HepG2 (cell line): ENCODE data around the gene TMEM120A. TPM values are rescaled to one million over a fixed set of nuclear protein-coding genes. Genes with fewer than 3 reads are reported as not detected.

Source experiments
- ATAC-seq: fragments of 200-7000 bp; cut with Tn5 transposase; 3 replicates; pipeline ENCODE4 v1.9.1; 2020; ENCODE audit warnings: mild to moderate bottlenecking, moderate library complexity
- BruUV-seq: library from RNA; stranded (reverse); fragments of 400-500 nt; replicated peaks from 2 replicates; lab custom pipeline; 2021; lab: Mats Ljungman, UMichigan
- CTCF ChIA-PET: fragments of 300-600 bp; formaldehyde crosslinking; extraction: SDS; loops from one replicate; lab custom pipeline; 2021; ENCODE audit warnings: low total read pairs, inconsistent platforms, low intra/inter-chr PET ratio; lab: Yijun Ruan, JAX
- POLR2A ChIA-PET: fragments of 350-600 bp; sonication (Branson Sonifier 250); formaldehyde crosslinking; loops from one replicate; lab custom pipeline; 2020; ENCODE audit warnings: antibody characterized with exemption, inconsistent platforms; lab: Yijun Ruan, JAX
- DNase-seq: peaks from one replicate; pipeline ENCODE4 v3.0.0-alpha.2; 2015; ENCODE audit warnings: low spot score
- FAIRE-seq: peaks from 3 replicates; lab custom pipeline; 2011; peaks lifted over from hg19 to GRCh38; lab: Jason Lieb, UNC
- H2AFZ ChIP-seq: one replicate; pipeline ENCODE4 v1.6.1; 2011; ENCODE audit warnings: low read length, inconsistent platforms
- H3K27ac ChIP-seq: fragments of 300-600 bp; 3 replicates; pipeline ENCODE4 v1.8.0; 2011; ENCODE audit warnings: mixed run types, mild to moderate bottlenecking, mixed read lengths, low read length, inconsistent platforms; ENCODE audit not compliant: insufficient read depth; ENCODE audit errors: extremely low read length
- H3K27me3 ChIP-seq, 2 experiments: fragments of 200-600 bp in 1 of 2; 2 replicates in 1 of 2; 3 replicates in 1 of 2; pipeline versions ENCODE4 v1.6.0 to v1.8.0; 2011; ENCODE audit warnings: low read length in 2 of 2, mild to moderate bottlenecking in 2 of 2, moderate library complexity in 2 of 2, inconsistent platforms in 1 of 2; ENCODE audit not compliant: insufficient read depth in 2 of 2, control insufficient read depth in 1 of 2
- H3K36me3 ChIP-seq, 2 experiments: fragments of 200-600 bp in 1 of 2; replicated peaks in 1 of 2; 2 replicates in 1 of 2; 3 replicates in 1 of 2; pipeline versions ENCODE4 v1.5.1 to v1.8.0; 2011; ENCODE audit warnings: low read length in 2 of 2, inconsistent platforms in 1 of 2; ENCODE audit not compliant: insufficient read depth in 2 of 2, control insufficient read depth in 1 of 2
- H3K4me1 ChIP-seq: 2 replicates; pipeline ENCODE4 v1.5.1; 2012; ENCODE audit warnings: low read length, inconsistent platforms; ENCODE audit not compliant: insufficient read depth
- H3K4me2 ChIP-seq: 2 replicates; pipeline ENCODE4 v1.6.0; 2011; ENCODE audit warnings: low read depth, low read length, inconsistent platforms
- H3K4me3 ChIP-seq, 3 experiments: fragments of 200-600 bp in 1 of 3; sonication (generic), shearing (Covaris generic) in 1 of 3; replicated peaks in 1 of 3; 2 replicates each; pipeline ENCODE4 v1.5.1; 2011 to 2016; ENCODE audit warnings: low read length in 3 of 3, inconsistent platforms in 2 of 3, low read depth in 2 of 3, mild to moderate bottlenecking in 2 of 3, control low read depth in 1 of 3, mixed read lengths in 1 of 3; ENCODE audit not compliant: insufficient read depth in 1 of 3
- H3K79me2 ChIP-seq: one replicate; pipeline ENCODE4 v1.6.1; 2011; ENCODE audit warnings: low read length, inconsistent platforms; ENCODE audit not compliant: insufficient read depth
- H3K9ac ChIP-seq: 2 replicates; pipeline ENCODE4 v1.6.0; 2011; ENCODE audit warnings: mild to moderate bottlenecking, low read depth, low read length, inconsistent platforms; ENCODE audit not compliant: insufficient read depth
- H3K9me3 ChIP-seq: 2 replicates; pipeline ENCODE4 v1.5.1; 2012; ENCODE audit warnings: mild to moderate bottlenecking, low read length
- H4K20me1 ChIP-seq: 2 replicates; pipeline ENCODE4 v1.6.0; 2011; ENCODE audit warnings: inconsistent platforms, mild to moderate bottlenecking, low read length, moderate library complexity; ENCODE audit not compliant: insufficient read depth
- ATF4 ChIP-seq, 2 experiments: fragments of 450-650 bp in 1 of 2; sonication (generic) in 1 of 2; formaldehyde crosslinking; IDR thresholded peaks; 2 replicates each; pipeline versions ENCODE4 v1.5.0 to v1.8.0; 2020 to 2022; ENCODE audit warnings: mild to moderate bottlenecking in 1 of 2, missing genetic modification reagents in 1 of 2
- ELF3 ChIP-seq: IDR thresholded peaks from 2 replicates; pipeline ENCODE4 v1.6.1; 2016; ENCODE audit warnings: missing genetic modification reagents, missing compliant biosample characterization
- FOXK2 ChIP-seq: fragments of 450-650 bp; IDR thresholded peaks from 2 replicates; pipeline ENCODE4 v1.6.1; 2016
- ISX ChIP-seq: sonication (generic); formaldehyde crosslinking; conservative IDR thresholded peaks from 2 replicates; pipeline ENCODE4 v1.5.0; 2020; ENCODE audit warnings: missing genetic modification reagents
- JDP2 ChIP-seq: sonication (generic); formaldehyde crosslinking; IDR thresholded peaks from 2 replicates; pipeline ENCODE4 v1.8.1; 2022; ENCODE audit warnings: missing genetic modification reagents, borderline replicate concordance
- KMT2B ChIP-seq: IDR thresholded peaks from 2 replicates; pipeline ENCODE4 v1.6.1; 2016; ENCODE audit warnings: missing genetic modification reagents, missing compliant biosample characterization
- PLRG1 ChIP-seq: fragments of 450-650 bp; conservative IDR thresholded peaks from 2 replicates; pipeline ENCODE4 v1.6.1; 2016
- TEF ChIP-seq: sonication (generic); formaldehyde crosslinking; IDR thresholded peaks from 2 replicates; pipeline ENCODE4 v1.5.0; 2020; ENCODE audit warnings: missing genetic modification reagents
- ZNF121 ChIP-seq: sonication (generic); formaldehyde crosslinking; IDR thresholded peaks from 2 replicates; pipeline ENCODE4 v1.5.0; 2020; ENCODE audit warnings: mild to moderate bottlenecking, missing genetic modification reagents
- ZNF383 ChIP-seq: sonication (generic); formaldehyde crosslinking; IDR thresholded peaks from 2 replicates; pipeline ENCODE4 v1.4.0; 2020; ENCODE audit warnings: missing genetic modification reagents, mild to moderate bottlenecking, borderline replicate concordance
- WGBS: methylation state at CpG from one replicate; pipeline ENCODE4 v1.1.6; 2017; ENCODE audit warnings: low lambda C conversion rate; 5-methylcytosine and 5-hydroxymethylcytosine counted together
- in situ Hi-C: cut with HindIII; loops from 2 replicates; pipeline ENCODE4 v1.10.0; 2017; ENCODE audit warnings: low pct_unique_long_range_greater_than_20kb; ENCODE audit not compliant: extremely low pct_ligation_motif_present
- intact Hi-C: fragments of 100-400 bp; cut with micrococcal nuclease; formaldehyde crosslinking; loops from one replicate; pipeline ENCODE4 v1.10.0; 2022; ENCODE audit not compliant: unreplicated experiment
- polyA plus RNA-seq, 8 experiments: library from polyadenylated mRNA; depleted of rRNA in 3 of 8; stranded (reverse) in 7 of 8; unstranded in 1 of 8; fragments of >200 nt; fragmentation: Illumina TruSeq in 4 of 8; extraction: Trizol in 4 of 8; gene quantifications; 2 replicates each; pipeline versions ENCODE4 v1.2.1 to v1.2.3, GENCODE V29; 2011 to 2016; ENCODE audit warnings: low read depth in 4 of 8, missing spikeins in 1 of 8, mixed read lengths in 1 of 8; ENCODE audit not compliant: insufficient read depth in 1 of 8
- total RNA-seq, 5 experiments: library from RNA; depleted of rRNA; stranded (reverse); fragments of >200 nt; fragmentation: Illumina TruSeq; extraction: Trizol; gene quantifications; 2 replicates each; pipeline ENCODE4 v1.2.3, GENCODE V29; 2016; ENCODE audit warnings: low read depth in 1 of 5
- TF ChIP-seq, protein P1 (sequence below): fragments of 450-650 bp; IDR thresholded peaks from 2 replicates; pipeline ENCODE4 v1.6.1; 2016
- TF ChIP-seq, protein P2 (sequence below), 2 experiments: fragments of 450-650 bp in 1 of 2; sonication (generic) in 1 of 2; formaldehyde crosslinking in 1 of 2; IDR thresholded peaks; 2 replicates each; pipeline versions ENCODE4 v1.6.1 to v1.8.0; 2016 to 2022; ENCODE audit warnings: antibody characterized with exemption in 1 of 2, mild to moderate bottlenecking in 1 of 2, missing genetic modification reagents in 1 of 2

The TMEM120A gene
- total and polyA plus RNA-seq, 2 of the 13 experiments (the other 11 are each of a cell fraction or from before 2014, with no cell fraction given): 40.3 to 102 TPM

- 88% methylated on average over 6 of the region's 6 CpGs for WGBS
- ATAC-seq: no peak
- H3K27ac ChIP-seq: peak overlapping the region; percentile 28
- DNase-seq: no peak
- peaks cover 28 to 82% of the 10 kb centered on the region in 2 experiments for H3K36me3 ChIP-seq
- CTCF ChIA-PET: no interaction called here
- H3K4me2 ChIP-seq: no peak overlapping the region
- in situ Hi-C loops (loop anchor here (5.0 kb wide), 1 partner anchor 83 kb away; the partner anchor contains the start of gene RHBDD2), intact Hi-C loops (loop anchor here (5.0 kb wide), 1 partner anchor 38 kb away; no protein-coding TSS in a partner anchor)
- H4K20me1 ChIP-seq: peaks cover 61% of the 10 kb centered on the region
- H3K4me1 ChIP-seq: peaks cover 82% of the 10 kb centered on the region
- H3K79me2 ChIP-seq: peaks cover 69% of the 10 kb centered on the region
- H2AFZ ChIP-seq: no peak overlapping the region
- no peak overlapping the region for H3K4me3 ChIP-seq
- no peak overlapping the region for H3K9ac ChIP-seq
- H3K27me3 ChIP-seq: no peaks in the 10 kb centered on the region
- BruUV-seq: no TSS peak
- FAIRE-seq: no peak
- no peaks in the 10 kb centered on the region for H3K9me3 ChIP-seq
- POLR2A ChIA-PET: interaction anchor here (0.8 to 2.6 kb wide), 2 partner anchors 40 to 44 kb away, joined by 4 to 7 read pairs; no protein-coding TSS in a partner anchor
- TF ChIP-seq ZNF121 (CRISPR knock-in tag): no peak
- TF ChIP-seq FOXK2: no peak
- TF ChIP-seq JDP2 (CRISPR knock-in tag): no peak
- no peak for TF ChIP-seq ATF4 (CRISPR knock-in tag; IDR thresholded peaks at IDR 0.05)
- no peak for TF ChIP-seq ISX (CRISPR knock-in tag)
- TF ChIP-seq PLRG1: no peak
- TF ChIP-seq ZNF383: no peak
- TF ChIP-seq, protein P1, sequence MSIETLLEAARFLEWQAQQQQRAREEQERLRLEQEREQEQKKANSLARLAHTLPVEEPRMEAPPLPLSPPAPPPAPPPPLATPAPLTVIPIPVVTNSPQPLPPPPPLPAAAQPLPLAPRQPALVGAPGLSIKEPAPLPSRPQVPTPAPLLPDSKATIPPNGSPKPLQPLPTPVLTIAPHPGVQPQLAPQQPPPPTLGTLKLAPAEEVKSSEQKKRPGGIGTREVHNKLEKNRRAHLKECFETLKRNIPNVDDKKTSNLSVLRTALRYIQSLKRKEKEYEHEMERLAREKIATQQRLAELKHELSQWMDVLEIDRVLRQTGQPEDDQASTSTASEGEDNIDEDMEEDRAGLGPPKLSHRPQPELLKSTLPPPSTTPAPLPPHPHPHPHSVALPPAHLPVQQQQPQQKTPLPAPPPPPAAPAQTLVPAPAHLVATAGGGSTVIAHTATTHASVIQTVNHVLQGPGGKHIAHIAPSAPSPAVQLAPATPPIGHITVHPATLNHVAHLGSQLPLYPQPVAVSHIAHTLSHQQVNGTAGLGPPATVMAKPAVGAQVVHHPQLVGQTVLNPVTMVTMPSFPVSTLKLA: no peak
- TF ChIP-seq, protein P2, sequence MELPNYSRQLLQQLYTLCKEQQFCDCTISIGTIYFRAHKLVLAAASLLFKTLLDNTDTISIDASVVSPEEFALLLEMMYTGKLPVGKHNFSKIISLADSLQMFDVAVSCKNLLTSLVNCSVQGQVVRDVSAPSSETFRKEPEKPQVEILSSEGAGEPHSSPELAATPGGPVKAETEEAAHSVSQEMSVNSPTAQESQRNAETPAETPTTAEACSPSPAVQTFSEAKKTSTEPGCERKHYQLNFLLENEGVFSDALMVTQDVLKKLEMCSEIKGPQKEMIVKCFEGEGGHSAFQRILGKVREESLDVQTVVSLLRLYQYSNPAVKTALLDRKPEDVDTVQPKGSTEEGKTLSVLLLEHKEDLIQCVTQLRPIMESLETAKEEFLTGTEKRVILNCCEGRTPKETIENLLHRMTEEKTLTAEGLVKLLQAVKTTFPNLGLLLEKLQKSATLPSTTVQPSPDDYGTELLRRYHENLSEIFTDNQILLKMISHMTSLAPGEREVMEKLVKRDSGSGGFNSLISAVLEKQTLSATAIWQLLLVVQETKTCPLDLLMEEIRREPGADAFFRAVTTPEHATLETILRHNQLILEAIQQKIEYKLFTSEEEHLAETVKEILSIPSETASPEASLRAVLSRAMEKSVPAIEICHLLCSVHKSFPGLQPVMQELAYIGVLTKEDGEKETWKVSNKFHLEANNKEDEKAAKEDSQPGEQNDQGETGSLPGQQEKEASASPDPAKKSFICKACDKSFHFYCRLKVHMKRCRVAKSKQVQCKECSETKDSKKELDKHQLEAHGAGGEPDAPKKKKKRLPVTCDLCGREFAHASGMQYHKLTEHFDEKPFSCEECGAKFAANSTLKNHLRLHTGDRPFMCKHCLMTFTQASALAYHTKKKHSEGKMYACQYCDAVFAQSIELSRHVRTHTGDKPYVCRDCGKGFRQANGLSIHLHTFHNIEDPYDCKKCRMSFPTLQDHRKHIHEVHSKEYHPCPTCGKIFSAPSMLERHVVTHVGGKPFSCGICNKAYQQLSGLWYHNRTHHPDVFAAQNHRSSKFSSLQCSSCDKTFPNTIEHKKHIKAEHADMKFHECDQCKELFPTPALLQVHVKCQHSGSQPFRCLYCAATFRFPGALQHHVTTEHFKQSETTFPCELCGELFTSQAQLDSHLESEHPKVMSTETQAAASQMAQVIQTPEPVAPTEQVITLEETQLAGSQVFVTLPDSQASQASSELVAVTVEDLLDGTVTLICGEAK (IDR thresholded peaks at IDR 0.05): no peak
- TF ChIP-seq, protein P2 (CRISPR knock-in tag; IDR thresholded peaks at IDR 0.05): no peak
- TF ChIP-seq ELF3: no peak
- TF ChIP-seq TEF (CRISPR knock-in tag): no peak
- TF ChIP-seq KMT2B: no peak
Measured at GRCh38 chr7:75960372-75960771, 34.0 kb downstream of the TMEM120A start.
